Measurements from ENCODE around the gene HS6ST3.
A peak's percentile ranks its signal among the peaks of the same experiment; 100 is the strongest.

HS6ST3 gene

GRCh38 chr13:96203471-96203870 is 113.6 kb downstream of the HS6ST3 start:
- DNase-seq: no peak

GRCh38 chr13:96214824-96215445 is 125.0 kb downstream of the HS6ST3 start:
- DNase-seq: no peak

GRCh38 chr13:96216543-96216942 is 126.6 kb downstream of the HS6ST3 start:
- DNase-seq: no peak

DNA sequence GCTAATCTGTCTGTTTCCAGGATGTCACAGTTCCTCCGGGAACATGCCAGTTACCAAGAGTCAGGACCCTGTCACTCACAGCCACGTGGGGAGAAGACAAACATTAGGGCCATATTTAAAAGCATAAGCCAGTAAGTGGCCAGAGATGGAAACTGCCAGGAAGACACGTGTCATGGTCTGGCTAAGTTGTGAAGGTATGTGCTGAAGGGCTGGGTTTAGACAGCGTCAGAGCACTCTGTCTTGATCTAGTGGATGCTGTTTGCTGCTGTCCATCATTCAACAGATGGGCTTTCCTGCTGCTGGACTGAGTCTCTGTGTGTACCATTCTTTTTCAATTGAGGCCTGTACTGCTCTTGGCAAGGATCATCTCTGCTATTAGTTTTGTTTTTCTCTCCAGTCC is 128.6 kb downstream of the HS6ST3 start:
- peak; percentile 10 for DNase-seq

DNA sequence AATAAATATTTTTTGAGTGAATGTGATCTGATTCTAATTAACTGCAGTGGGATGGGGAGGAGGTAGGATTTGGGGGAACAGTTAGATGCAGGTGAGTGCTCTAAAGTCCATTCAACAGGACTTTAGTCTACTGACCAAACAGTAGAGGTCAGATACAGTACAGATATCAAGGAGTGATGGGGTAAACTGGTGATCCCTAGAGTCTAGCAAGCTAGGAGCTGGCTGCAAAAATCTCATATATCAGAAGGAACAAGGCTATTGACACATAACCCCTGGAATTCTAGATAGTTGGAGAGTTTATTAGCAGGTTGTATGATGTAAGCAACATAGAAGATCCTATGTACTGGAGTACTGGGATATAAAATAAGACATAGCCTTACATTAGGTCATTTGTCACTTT is 131.6 kb downstream of the HS6ST3 start:
- DNase-seq: no peak

- DNase-seq: no peak
These were observed 133.3 kb downstream of the HS6ST3 start for GRCh38 chr13:96223231-96223630.

DNA sequence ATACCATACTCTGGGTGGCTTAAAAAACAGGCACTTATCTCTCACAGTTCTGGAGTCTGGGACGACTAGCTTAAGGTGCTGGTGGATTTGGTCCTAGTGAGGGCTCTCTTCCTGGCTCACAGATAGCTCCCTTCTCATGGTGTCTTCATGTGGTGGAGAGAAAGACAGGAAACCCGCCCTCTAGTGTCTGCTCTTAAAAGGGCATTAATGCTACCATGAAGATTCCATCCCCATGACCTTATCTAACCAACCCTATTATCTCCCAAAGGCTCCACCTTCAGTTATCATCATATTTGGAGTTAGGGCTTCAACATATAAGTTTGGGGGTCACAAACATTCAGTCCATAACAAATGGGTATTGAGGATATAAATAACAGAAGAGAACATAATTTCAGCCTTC is 139.4 kb downstream of the HS6ST3 start:
- no peak for DNase-seq

DNA sequence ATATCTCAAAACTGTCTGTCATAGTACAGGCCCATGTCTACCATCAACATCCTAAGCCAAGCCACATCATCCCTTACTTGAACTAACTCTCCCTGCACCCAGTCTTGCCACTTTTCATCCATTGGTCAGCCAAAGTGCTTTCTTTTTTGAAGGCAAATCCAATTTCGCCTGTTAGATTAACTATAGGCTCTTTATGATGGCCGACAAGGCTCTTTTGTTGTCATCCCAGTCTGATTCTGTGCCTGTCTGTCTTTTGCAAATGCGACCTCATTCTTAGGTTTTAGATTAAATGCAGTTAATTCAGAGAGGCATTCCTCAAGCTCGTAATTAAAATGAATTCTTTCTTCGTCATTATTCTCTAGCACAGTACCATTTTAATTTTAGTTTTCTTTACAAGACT is 148.3 kb downstream of the HS6ST3 start:
- DNase-seq: no peak

GRCh38 chr13:96238861-96239260 is 149.0 kb downstream of the HS6ST3 start:
- no peak for DNase-seq

- DNase-seq: no peak
These were observed 153.5 kb downstream of the HS6ST3 start for GRCh38 chr13:96243376-96243775.

- DNase-seq: no peak
These were observed 158.2 kb downstream of the HS6ST3 start for GRCh38 chr13:96248103-96248502.

DNA sequence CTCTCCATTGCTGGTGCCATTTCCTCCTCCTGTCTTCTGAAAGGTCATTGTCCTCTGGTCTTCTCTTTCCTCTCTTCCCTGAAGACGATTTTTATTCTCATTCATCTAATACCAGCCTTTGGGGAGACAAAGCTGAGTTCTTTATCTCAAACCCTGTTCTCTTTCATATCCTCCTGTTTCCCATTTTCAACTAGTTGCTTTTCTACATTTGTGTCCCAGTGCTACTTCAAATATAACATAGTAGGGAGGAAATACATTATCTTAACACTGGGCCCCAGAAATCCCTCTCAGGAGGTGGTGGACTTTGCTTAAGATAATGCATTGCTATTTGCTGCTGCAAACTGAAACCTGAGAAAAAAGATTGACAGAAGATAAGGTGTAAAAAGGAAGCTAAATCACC is 159.1 kb downstream of the HS6ST3 start:
- DNase-seq: no peak

DNA sequence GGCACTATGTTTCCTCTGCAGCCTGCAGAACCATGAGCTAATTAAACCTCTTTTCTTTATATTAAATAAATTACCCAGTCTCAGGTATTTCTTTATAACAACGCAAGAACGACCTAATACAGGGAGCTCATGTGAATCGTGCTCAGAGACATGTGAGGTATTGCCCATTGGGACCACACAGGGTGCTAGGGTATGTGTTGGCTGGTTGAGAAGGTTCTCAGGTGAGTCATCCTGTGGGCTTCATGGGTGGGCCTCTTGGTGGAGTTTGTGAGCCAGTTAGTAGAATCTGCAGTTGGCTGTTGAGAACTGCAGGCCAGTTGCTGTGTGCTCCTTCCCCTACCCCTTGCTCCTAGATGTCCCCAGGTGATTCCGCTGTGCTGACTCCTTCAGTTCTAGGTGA is 163.0 kb downstream of the HS6ST3 start:
- no peak for DNase-seq

- no peak for DNase-seq
These were observed 183.3 kb downstream of the HS6ST3 start for GRCh38 chr13:96273196-96273595.

DNA sequence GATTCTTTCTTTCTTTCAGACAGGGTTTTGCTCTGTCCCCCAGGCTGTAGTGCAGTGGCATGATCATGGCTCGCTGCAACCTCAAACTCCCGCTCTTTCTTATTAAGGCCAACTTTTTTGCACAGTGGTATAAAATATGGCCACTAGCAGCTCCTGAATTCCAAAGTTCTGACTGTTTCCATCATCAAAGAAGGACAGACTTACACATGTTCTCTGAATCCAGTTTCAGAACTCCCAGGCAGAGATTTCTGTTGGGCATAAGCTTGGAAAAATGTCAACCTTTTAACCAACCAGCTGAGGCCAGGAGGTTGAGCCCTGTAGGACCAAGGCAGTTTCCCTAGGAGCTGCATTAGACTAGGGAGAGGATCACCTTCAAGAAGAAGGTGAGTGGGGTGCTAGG is 184.1 kb downstream of the HS6ST3 start:
- DNase-seq: no peak

- DNase-seq: no peak
These were observed 190.0 kb downstream of the HS6ST3 start for GRCh38 chr13:96279904-96280303.

- DNase-seq: no peak
These were observed 195.1 kb downstream of the HS6ST3 start for GRCh38 chr13:96284971-96285370.

DNA sequence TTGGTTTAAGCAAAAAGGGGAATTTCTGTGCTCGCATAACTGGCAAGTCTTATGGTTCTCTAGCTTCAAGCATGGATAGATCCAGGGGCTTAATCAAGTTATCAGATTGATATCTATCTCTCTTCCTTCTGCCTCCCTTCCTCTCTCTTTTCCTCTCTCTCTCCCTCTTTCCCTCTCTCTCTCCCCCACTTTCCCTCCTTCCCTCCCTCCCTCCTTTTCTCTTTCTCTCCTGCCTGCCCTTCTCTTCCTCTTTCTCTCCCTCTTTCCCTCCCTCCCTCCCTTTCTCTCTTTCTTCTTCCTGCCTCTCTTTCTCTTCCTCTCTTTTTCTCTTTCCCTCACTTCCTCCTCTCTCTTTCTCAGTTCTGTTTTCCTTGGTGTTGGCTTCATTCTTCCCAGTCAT is 195.8 kb downstream of the HS6ST3 start:
- no peak for DNase-seq

DNA sequence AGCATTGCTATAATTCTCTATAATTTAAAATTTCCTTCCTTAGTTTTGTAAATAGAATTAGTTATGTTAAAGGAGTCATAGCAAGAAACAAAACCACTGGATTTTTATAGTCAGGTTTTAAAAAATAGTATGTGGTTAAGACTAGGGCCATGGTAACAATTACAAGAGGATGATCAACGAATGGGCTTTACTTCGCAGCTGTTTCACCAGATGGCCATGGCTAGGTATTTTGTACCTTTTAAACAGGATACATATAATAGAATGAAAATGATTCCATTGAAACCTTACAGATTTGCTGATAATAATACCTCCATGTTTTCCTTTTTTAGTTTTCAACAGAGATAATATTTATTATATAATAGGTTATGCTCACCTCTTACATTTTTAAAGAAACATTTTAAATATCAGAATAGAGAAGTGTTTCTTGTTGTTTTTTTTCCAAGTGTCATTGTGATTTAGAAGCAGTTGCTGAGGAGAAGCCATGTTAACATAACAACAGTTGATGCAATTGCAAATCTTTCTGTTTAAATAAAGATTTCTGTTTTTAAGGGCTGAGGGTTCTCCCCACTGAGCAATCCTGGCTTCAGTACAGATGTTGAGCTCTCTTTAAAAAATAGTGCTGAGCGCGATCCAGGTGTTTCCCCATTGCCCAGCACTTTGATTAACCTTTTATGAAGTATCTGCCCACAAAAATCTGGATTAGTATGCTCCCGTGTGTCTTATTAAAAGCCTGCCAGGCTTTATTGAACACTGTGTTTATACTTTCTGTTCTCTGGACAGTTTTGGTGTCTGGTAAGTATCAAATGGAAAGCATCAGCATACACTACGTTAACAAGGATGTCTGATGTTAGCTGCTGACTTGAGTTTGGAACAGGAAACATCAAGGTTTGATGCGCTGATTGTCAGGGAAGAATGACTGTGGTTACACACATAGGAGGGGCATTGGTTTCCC is 205.3 kb downstream of the HS6ST3 start:
- no peak for DNase-seq

DNA sequence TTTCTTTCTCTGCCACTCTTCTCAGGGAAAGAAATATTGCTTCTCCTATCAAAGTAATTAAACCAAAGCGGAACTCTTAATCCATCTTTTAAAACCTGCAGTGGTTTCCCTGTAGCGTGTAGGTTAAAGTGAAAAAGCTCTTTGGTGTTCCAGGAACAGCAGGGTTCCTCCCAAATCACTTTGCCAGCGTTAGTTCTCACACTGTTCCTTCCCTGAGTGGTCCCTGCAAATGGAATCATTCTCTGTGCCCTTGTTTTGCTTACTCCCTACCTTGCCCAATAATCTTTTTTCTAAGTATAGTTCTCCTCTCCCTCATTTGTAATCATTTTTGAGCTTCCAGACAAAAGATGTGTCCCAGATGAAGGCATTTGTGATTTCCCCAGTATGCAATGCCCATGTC is 207.5 kb downstream of the HS6ST3 start:
- DNase-seq: no peak

DNA sequence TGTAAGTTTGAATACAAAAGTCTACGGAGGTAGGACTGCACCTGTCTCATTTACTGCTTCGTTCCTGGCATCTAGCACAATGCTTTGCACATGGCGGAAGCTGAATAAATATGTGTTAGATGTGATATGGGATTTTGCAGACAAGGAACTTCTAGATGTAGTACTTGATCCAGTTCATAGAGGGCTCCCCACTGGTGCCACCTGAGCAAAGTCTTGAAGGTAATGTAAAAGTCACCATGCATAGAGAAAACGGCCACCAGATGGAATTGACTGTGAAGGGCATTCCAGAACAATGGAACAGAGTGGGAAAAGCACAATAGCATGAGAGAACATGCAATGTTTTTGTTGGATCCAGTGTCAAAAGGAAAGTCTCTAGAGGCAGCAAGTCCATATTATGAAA is 209.3 kb downstream of the HS6ST3 start:
- no peak for DNase-seq

DNA sequence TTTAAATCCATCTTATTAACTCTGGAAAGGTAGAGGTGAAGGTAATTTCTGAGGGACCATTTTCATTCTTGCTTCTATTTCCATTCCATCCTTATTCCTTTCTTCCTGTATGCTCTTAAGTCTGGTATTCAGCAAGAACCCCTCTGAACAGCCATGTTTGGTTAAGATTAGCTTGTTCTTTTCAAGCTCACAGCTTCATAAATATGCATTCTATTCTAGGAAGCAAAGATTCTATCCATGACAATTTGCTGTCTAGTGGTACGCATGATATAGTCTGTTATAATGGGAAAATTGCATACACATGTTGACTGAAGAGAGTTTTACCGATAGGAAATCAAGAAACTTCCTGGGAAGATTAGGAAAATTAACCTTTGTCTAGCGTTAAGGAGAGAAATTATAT is 218.7 kb downstream of the HS6ST3 start:
- no peak for DNase-seq

GRCh38 chr13:96314974-96315373 is 225.1 kb downstream of the HS6ST3 start:
- DNase-seq: no peak

GRCh38 chr13:96338030-96338429 is 248.1 kb downstream of the HS6ST3 start:
- DNase-seq: no peak

DNA sequence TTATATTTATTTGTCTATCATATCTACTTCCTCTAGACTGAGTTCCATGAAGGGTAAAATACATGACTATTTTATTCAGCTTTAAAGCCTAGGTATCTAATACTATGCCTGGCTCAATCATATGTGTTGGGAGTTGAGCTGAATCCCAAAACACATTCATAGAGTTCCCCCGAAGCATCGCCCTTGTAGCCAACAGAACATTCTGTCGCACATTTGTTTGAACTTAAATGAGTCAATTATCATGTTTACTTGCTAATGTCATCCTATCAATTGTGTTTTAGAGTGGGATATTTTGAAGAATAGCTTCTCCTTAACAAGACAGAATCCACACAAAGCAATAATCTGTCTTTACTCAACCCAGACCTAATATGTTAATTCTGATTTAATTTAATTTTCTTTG is 252.4 kb downstream of the HS6ST3 start:
- no peak for DNase-seq
